COR-L47 (cell line): ENCODE results near the gene NUP93.
"Not testable (repeated sequence)": the region's sequence is repeated elsewhere in the genome, so short reads cannot be mapped to it uniquely, and the experiment has no call there.

Experiments
- DNase-seq: peaks from one replicate; lab custom pipeline; 2025; lab: John Stamatoyannopoulos, UW

The NUP93 gene

GRCh38 chr16:56870276-56870888 is 140.5 kb downstream of the NUP93 start:
- DNase-seq = no peak

- no peak for DNase-seq
Measured at GRCh38 chr16:56871172-56871593, 141.3 kb downstream of the NUP93 start.

GRCh38 chr16:56872863-56873391 is 143.0 kb downstream of the NUP93 start:
- DNase-seq = no peak

GRCh38 chr16:56874800-56875199 is 144.9 kb downstream of the NUP93 start:
- DNase-seq = no peak

- DNase-seq = no peak
Measured at GRCh38 chr16:56876048-56876447, 146.1 kb downstream of the NUP93 start.

- no peak for DNase-seq
Measured at GRCh38 chr16:56877486-56878182, 147.7 kb downstream of the NUP93 start.

- no peak for DNase-seq
Measured at GRCh38 chr16:56878282-56878854, 148.4 kb downstream of the NUP93 start.

- DNase-seq = no peak
Measured at GRCh38 chr16:56879276-56879675, 149.3 kb downstream of the NUP93 start.

GRCh38 chr16:56880176-56880575 is 150.2 kb downstream of the NUP93 start:
- DNase-seq = no peak

- no peak for DNase-seq
Measured at GRCh38 chr16:56880685-56881084, 150.8 kb downstream of the NUP93 start.

GRCh38 chr16:56882077-56882800 is 152.3 kb downstream of the NUP93 start:
- DNase-seq = no peak

- DNase-seq = no peak
Measured at GRCh38 chr16:56883586-56883985, 153.7 kb downstream of the NUP93 start.

GRCh38 chr16:56884026-56884582 is 154.2 kb downstream of the NUP93 start:
- no peak for DNase-seq

- not testable (repeated sequence) for DNase-seq
Measured at GRCh38 chr16:56884929-56885328, 155.0 kb downstream of the NUP93 start.

- no peak for DNase-seq
Measured at GRCh38 chr16:56885446-56886162, 155.7 kb downstream of the NUP93 start.

- no peak for DNase-seq
Measured at GRCh38 chr16:56886296-56886695, 156.4 kb downstream of the NUP93 start.

- no peak for DNase-seq
Measured at GRCh38 chr16:56886826-56887225, 156.9 kb downstream of the NUP93 start.

- no peak for DNase-seq
Measured at GRCh38 chr16:56888806-56889205, 158.9 kb downstream of the NUP93 start.

- no peak for DNase-seq
Measured at GRCh38 chr16:56889206-56889605, 159.3 kb downstream of the NUP93 start.

- DNase-seq = no peak
Measured at GRCh38 chr16:56891685-56892084, 161.8 kb downstream of the NUP93 start.

- no peak for DNase-seq
Measured at GRCh38 chr16:56892705-56893104, 162.8 kb downstream of the NUP93 start.
